HepG2 (cell line): ENCODE data around the gene ATG13. TPM values are rescaled to one million over a fixed set of nuclear protein-coding genes. Genes with fewer than 3 reads are reported as not detected.

Experiments
- FOXP1 ChIP-seq, 2 experiments: fragments of 450-650 bp in 1 of 2; IDR thresholded peaks; 2 replicates each; pipeline ENCODE4 v1.6.1; 2017 to 2018; ENCODE audit warnings: antibody characterized with exemption in 1 of 2
- MATR3 ChIP-seq: sonication (generic); formaldehyde crosslinking; IDR thresholded peaks from 2 replicates; pipeline ENCODE4 v1.4.0; 2020; ENCODE audit warnings: missing genetic modification reagents
- MAZ ChIP-seq, 2 experiments: sonication (generic) in 1 of 2; formaldehyde crosslinking in 1 of 2; IDR thresholded peaks; 2 replicates each; pipeline versions ENCODE4 v1.5.0 to v1.6.1; 2012 to 2020; ENCODE audit warnings: low read depth in 2 of 2, mild to moderate bottlenecking in 2 of 2, borderline replicate concordance in 1 of 2, improper control_type of control experiment in 1 of 2, low read length in 1 of 2, missing genetic modification reagents in 1 of 2, moderate library complexity in 1 of 2
- MXD1 ChIP-seq: sonication (generic); formaldehyde crosslinking; IDR thresholded peaks from 2 replicates; pipeline ENCODE4 v1.4.0; 2020; ENCODE audit warnings: mild to moderate bottlenecking, missing genetic modification reagents
- NFE2 ChIP-seq: sonication (generic); formaldehyde crosslinking; IDR thresholded peaks from 2 replicates; pipeline ENCODE4 v1.4.0; 2020; ENCODE audit warnings: missing genetic modification reagents
- SP2 ChIP-seq: sonication (generic); formaldehyde crosslinking; IDR thresholded peaks from 2 replicates; pipeline ENCODE4 v1.5.1; 2020; ENCODE audit warnings: mild to moderate bottlenecking, missing genetic modification reagents
- ZFP1 ChIP-seq: IDR thresholded peaks from 2 replicates; pipeline ENCODE4 v1.6.1; 2016
- ZNF142 ChIP-seq: sonication (generic); formaldehyde crosslinking; IDR thresholded peaks from 2 replicates; pipeline ENCODE4 v1.4.0; 2020; ENCODE audit warnings: missing genetic modification reagents
- ZNF17 ChIP-seq: sonication (generic); formaldehyde crosslinking; IDR thresholded peaks from 2 replicates; pipeline ENCODE4 v1.5.0; 2020; ENCODE audit warnings: mild to moderate bottlenecking, missing genetic modification reagents
- ZNF407 ChIP-seq: sonication (generic); formaldehyde crosslinking; IDR thresholded peaks from one replicate; pipeline ENCODE4 v1.5.1; 2020; ENCODE audit warnings: mild to moderate bottlenecking, missing genetic modification reagents; ENCODE audit errors: not compliant biosample characterization
- ZNF441 ChIP-seq: sonication (generic); formaldehyde crosslinking; IDR thresholded peaks from 2 replicates; pipeline ENCODE4 v1.7.0; 2021; ENCODE audit warnings: missing genetic modification reagents, borderline replicate concordance
- ZNF552 ChIP-seq: sonication (generic); formaldehyde crosslinking; IDR thresholded peaks from 2 replicates; pipeline ENCODE4 v1.9.0; 2022; ENCODE audit warnings: missing genetic modification reagents, mild to moderate bottlenecking, borderline replicate concordance
- ZNF891 ChIP-seq: sonication (generic); formaldehyde crosslinking; IDR thresholded peaks from 2 replicates; pipeline ENCODE4 v1.5.0; 2020; ENCODE audit warnings: mild to moderate bottlenecking, missing genetic modification reagents
- polyA plus RNA-seq, 8 experiments: library from polyadenylated mRNA; depleted of rRNA in 3 of 8; stranded (reverse) in 7 of 8; unstranded in 1 of 8; fragments of >200 nt; fragmentation: Illumina TruSeq in 4 of 8; extraction: Trizol in 4 of 8; gene quantifications; 2 replicates each; pipeline versions ENCODE4 v1.2.1 to v1.2.3, GENCODE V29; 2011 to 2016; ENCODE audit warnings: low read depth in 4 of 8, missing spikeins in 1 of 8, mixed read lengths in 1 of 8; ENCODE audit not compliant: insufficient read depth in 1 of 8
- total RNA-seq, 5 experiments: library from RNA; depleted of rRNA; stranded (reverse); fragments of >200 nt; fragmentation: Illumina TruSeq; extraction: Trizol; gene quantifications; 2 replicates each; pipeline ENCODE4 v1.2.3, GENCODE V29; 2016; ENCODE audit warnings: low read depth in 1 of 5

The ATG13 gene
- total and polyA plus RNA-seq, 2 of the 13 experiments (the other 11 are each of a cell fraction or from before 2014, with no cell fraction given): 55.0 to 77.3 TPM

DNA sequence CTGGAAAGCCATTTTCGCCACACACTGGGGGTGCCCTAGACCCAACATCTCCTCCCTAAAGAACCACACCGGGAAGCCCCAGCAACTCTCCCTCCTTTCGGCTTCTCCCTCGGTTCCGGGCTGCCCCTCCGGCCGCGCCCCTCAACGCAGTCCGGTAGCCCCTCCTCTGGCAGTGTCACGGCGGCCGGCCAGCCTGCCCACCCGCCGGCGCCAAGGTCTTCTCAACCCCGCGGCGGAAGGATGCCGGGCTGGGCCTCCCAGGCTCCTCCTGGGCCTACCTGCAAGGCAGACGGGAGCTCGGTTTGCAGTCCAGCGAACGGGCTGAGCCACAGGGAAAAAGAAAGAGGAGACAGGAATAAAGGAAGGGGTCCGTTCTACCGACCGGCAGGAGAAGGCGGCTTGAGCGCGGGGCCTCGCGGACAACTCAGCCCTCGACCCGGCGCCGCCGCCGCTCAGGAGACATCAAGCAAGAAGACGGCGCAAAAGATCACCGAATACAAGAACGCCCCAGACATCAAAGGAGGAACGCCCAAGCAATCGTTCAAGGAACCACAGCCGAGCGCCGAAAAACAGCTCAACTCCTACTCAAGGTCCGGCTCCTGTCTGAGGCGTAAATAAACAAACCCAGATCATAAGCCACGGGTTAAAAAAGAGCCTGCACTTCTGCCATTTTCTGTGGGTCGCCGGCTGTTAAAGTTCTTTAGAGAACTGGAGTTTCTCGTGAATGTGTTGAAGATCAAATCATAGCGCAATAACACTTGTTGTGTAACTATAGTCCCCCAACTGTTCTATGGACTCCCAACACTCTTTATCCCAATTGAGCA, 23.6 kb upstream of the ATG13 start, which contains the start of gene AMBRA1 (continued):
- peak; percentile 67; the same call in 1 of the 2 replicates for TF ChIP-seq MXD1
- peak; percentile 51 for TF ChIP-seq ZNF407 (CRISPR knock-in tag)
- TF ChIP-seq MAZ (IDR thresholded peaks at IDR 0.05; ENCODE audit: borderline replicate concordance, low read depth, low read length): no peak
- peak; percentile 69 for TF ChIP-seq MAZ (CRISPR knock-in tag; IDR thresholded peaks at IDR 0.05; ENCODE audit: low read depth)
- peak; percentile 46; the same call in 1 of the 2 replicates for TF ChIP-seq ZFP1 (CRISPR knock-in tag)
- TF ChIP-seq ZNF142 (CRISPR knock-in tag): peak; percentile 71; the same call in 1 of the 2 replicates
- TF ChIP-seq ZNF17 (CRISPR knock-in tag): 0 out of 2 replicates have a peak, but pooled peaks have one; percentile 40
- no peak for TF ChIP-seq FOXP1 (IDR thresholded peaks at IDR 0.05)
- peak; percentile 65 for TF ChIP-seq FOXP1 (CRISPR knock-in tag; IDR thresholded peaks at IDR 0.05)
- TF ChIP-seq NFE2: no peak
- peak; percentile 84 for TF ChIP-seq ZNF891
- TF ChIP-seq ZNF441 (CRISPR knock-in tag): peak; percentile 67; the same call in 1 of the 2 replicates
- TF ChIP-seq MATR3: no peak
- peak; percentile 74; the same call in 1 of the 2 replicates for TF ChIP-seq ZNF552 (CRISPR knock-in tag)
- TF ChIP-seq SP2: no peak
